Gastroesophageal sphincter (tissue), 4 donors: ENCODE data around the gene ZNF90. TPM values are rescaled to one million over a fixed set of nuclear protein-coding genes. Genes with fewer than 3 reads are reported as not detected.
"Not testable (repeated sequence)": the region's sequence is repeated elsewhere in the genome, so short reads cannot be mapped to it uniquely, and the experiment has no call there.

Experiments used
- ATAC-seq: fragments of 150-250 bp; one replicate; pipeline ENCODE4 v1.9.1; 2016; ENCODE audit warnings: mild to moderate bottlenecking, moderate library complexity
- H3K27ac ChIP-seq, 4 donors: fragments of 200-600 bp; sonication (generic) in 3 of 4; 1 replicate in 3 of 4; 2 replicates in 1 of 4; pipeline ENCODE4 v1.5.1; 2016 to 2019
- H3K27me3 ChIP-seq: fragments of 200-600 bp; sonication (generic); one replicate; pipeline ENCODE4 v1.5.1; 2019
- H3K36me3 ChIP-seq, 2 donors: fragments of 200-600 bp; sonication (generic); one replicate each; pipeline ENCODE4 v1.5.1; 2019; ENCODE audit warnings: control low read depth in 1 of 2
- H3K4me1 ChIP-seq, 3 donors: fragments of 200-600 bp; sonication (generic); 1 replicate in 2 of 3; 2 replicates in 1 of 3; pipeline ENCODE4 v1.5.1; 2016 to 2019; ENCODE audit warnings: control low read depth in 2 of 3
- H3K4me3 ChIP-seq, 2 donors: fragments of 200-600 bp; sonication (generic); one replicate each; pipeline ENCODE4 v1.5.1; 2019; ENCODE audit warnings: mild to moderate bottlenecking in 1 of 2, moderate library complexity in 1 of 2
- H3K9me3 ChIP-seq, 3 donors: fragments of 200-600 bp; sonication (generic); one replicate each; pipeline ENCODE4 v1.5.1; 2017 to 2019; ENCODE audit warnings: control low read depth in 2 of 3
- EP300 ChIP-seq: sonication (generic); formaldehyde crosslinking; IDR thresholded peaks from one replicate; pipeline ENCODE4 v1.6.1; 2017; ENCODE audit warnings: antibody characterized with exemption, mild to moderate bottlenecking
- POLR2A ChIP-seq, 2 donors: fragments of 450-650 bp; IDR thresholded peaks; one replicate each; pipeline ENCODE4 v1.6.1; 2017; ENCODE audit warnings: antibody characterized with exemption in 2 of 2, mild to moderate bottlenecking in 2 of 2, moderate library complexity in 1 of 2
- POLR2AphosphoS5 ChIP-seq: sonication (generic); formaldehyde crosslinking; IDR thresholded peaks from one replicate; pipeline ENCODE4 v1.6.1; 2017; ENCODE audit warnings: antibody characterized with exemption
- WGBS, 2 donors: methylation state at CpG; one replicate each; pipeline ENCODE4 v1.1.5; 2018; ENCODE audit warnings: low coverage in 1 of 2; 5-methylcytosine and 5-hydroxymethylcytosine counted together
- total RNA-seq, 4 donors: library from RNA; depleted of rRNA; stranded (reverse); fragments of >200 nt; gene quantifications; one replicate each; pipeline ENCODE4 v1.1.0, GENCODE V29; 2016
- TF ChIP-seq, protein P1 (sequence below), 4 experiments: fragments of 200-600 bp in 2 of 4; fragments of 450-650 bp in 2 of 4; sonication (generic) in 1 of 4; IDR thresholded peaks; one replicate each; pipeline ENCODE4 v1.5.1; 2017 to 2019; ENCODE audit warnings: antibody characterized with exemption in 4 of 4, mild to moderate bottlenecking in 2 of 4, moderate library complexity in 2 of 4

Gene ZNF90
- total RNA-seq, 4 donors from 2014 or later = 0.12 to 2.5 (median 1.6) TPM

DNA sequence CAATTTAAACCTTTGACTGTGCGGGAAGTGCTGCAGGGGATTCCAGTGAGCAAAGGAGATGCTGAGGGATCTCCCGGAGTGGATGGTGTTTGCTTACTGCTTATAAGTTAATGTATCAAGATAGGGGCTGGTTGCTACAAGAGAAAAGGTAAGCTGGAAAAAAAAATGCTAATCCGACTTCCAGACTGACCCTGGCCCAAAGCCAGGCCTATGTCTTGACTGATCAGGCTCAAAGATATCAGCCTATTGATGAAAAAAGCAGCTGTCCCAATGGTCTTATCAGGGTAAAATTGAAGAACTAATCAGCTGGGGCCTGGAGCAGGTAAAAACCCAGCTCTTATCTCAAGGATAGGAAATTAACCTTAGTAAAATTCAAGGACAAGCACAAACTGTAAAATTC is 10.9 kb upstream of the ZNF90 start:
- no peaks in the 10 kb centered on the region for H3K4me1 ChIP-seq
- H3K27me3 ChIP-seq = peaks cover 25% of the 10 kb centered on the region
- H3K9me3 ChIP-seq = no peaks in the 10 kb centered on the region
- no peak overlapping the region for H3K4me3 ChIP-seq
- no peak for ATAC-seq
- no peak overlapping the region for H3K27ac ChIP-seq
- 60 to 63% methylated on average over 3 of the region's 3 CpGs for WGBS, 2 donors
- no peaks in the 10 kb centered on the region for H3K36me3 ChIP-seq
- TF ChIP-seq EP300 (no peak), POLR2A (IDR thresholded peaks at IDR 0.05) (no peak), POLR2AphosphoS5 (no peak)
- TF ChIP-seq, protein P1, sequence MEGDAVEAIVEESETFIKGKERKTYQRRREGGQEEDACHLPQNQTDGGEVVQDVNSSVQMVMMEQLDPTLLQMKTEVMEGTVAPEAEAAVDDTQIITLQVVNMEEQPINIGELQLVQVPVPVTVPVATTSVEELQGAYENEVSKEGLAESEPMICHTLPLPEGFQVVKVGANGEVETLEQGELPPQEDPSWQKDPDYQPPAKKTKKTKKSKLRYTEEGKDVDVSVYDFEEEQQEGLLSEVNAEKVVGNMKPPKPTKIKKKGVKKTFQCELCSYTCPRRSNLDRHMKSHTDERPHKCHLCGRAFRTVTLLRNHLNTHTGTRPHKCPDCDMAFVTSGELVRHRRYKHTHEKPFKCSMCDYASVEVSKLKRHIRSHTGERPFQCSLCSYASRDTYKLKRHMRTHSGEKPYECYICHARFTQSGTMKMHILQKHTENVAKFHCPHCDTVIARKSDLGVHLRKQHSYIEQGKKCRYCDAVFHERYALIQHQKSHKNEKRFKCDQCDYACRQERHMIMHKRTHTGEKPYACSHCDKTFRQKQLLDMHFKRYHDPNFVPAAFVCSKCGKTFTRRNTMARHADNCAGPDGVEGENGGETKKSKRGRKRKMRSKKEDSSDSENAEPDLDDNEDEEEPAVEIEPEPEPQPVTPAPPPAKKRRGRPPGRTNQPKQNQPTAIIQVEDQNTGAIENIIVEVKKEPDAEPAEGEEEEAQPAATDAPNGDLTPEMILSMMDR (IDR thresholded peaks at IDR 0.05) = no peak

DNA sequence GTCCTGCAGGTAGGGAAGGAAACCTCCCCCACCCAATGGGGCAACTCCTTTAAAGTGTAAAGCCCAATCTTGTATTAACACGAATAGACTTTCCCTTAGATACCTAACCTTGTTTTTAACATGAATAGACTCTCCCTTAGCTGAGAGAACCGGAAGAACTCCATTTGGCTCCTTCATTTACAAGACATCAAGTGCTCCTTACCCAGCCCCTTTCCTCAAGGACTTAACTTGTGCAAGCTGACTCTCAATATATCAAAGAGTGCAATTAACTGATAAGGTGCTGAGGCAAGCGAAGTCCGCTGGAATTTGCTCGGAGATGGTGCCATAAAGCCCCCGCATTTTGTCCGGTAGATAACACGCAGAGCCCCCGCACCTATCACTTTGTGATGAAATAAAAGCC is 9.9 kb upstream of the ZNF90 start:
- Histone ChIP-seq H3K27me3 (peaks cover 25% of the 10 kb centered on the region), H3K27ac (no peak overlapping the region), H3K4me3 (no peak overlapping the region), H3K9me3 (no peaks in the 10 kb centered on the region), H3K36me3 (no peaks in the 10 kb centered on the region), H3K4me1 (no peaks in the 10 kb centered on the region)
- 5 to 15% methylated on average over 9 of the region's 9 CpGs for WGBS, 2 donors
- ATAC-seq = no peak
- TF ChIP-seq EP300 (no peak), POLR2AphosphoS5 (no peak), POLR2A (IDR thresholded peaks at IDR 0.05) (no peak)
- TF ChIP-seq, protein P1 (IDR thresholded peaks at IDR 0.05) = no peak

DNA sequence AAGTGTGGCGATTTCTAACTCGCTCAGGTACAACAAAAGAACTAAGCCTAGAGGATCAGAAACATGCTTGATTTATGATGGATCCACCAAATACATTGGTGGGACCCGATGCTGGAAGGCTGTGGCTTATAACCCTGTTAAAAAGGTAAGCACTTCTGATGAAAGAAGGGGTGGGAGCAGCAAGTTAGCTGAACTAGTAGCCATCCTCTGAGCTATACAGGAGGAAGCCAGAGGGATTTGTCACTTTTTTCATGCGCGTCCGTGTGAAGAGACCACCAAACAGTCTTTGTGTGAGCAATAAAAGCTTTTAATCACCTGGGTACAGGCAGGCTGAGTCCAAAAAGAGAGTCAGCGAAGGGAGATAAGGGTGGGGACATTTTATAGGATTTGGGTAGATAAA is 9.2 kb upstream of the ZNF90 start:
- not testable (repeated sequence) for H3K4me1 ChIP-seq, ATAC-seq, H3K36me3 ChIP-seq, H3K27ac ChIP-seq, H3K9me3 ChIP-seq, H3K4me3 ChIP-seq
- WGBS, 2 donors = 28 to 29% methylated on average over 5 to 7 of the region's 7 CpGs
- H3K27me3 ChIP-seq = peaks cover 25% of the 10 kb centered on the region

DNA sequence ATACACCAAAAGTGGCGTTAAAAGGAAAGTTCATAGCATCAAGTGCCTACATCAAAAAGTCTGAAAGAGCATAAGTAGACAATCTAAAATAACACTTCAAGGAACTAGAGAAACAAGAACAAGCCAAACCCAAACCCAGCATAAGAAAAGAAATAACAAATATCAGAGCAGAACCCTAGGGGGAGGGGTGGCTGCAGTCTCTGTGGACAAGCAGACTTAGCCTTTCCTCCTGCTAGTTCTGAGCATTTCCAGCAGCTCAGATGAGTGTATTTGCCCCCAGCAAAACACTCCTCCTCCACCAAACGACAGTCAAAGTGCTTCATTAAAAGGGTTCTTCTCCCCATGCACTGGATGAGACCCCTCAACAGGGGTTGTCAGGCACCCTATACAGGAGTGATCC is 7.1 kb upstream of the ZNF90 start:
- Histone ChIP-seq H3K27ac (no peak overlapping the region), H3K27me3 (peaks cover 25% of the 10 kb centered on the region), H3K4me1 (no peaks in the 10 kb centered on the region), H3K4me3 (no peak overlapping the region), H3K9me3 (no peaks in the 10 kb centered on the region), H3K36me3 (no peaks in the 10 kb centered on the region)
- TF ChIP-seq, protein P1 (IDR thresholded peaks at IDR 0.05) = no peak
- 60 to 71% methylated on average over 2 of the region's 2 CpGs for WGBS, 2 donors
- no peak for ATAC-seq

DNA sequence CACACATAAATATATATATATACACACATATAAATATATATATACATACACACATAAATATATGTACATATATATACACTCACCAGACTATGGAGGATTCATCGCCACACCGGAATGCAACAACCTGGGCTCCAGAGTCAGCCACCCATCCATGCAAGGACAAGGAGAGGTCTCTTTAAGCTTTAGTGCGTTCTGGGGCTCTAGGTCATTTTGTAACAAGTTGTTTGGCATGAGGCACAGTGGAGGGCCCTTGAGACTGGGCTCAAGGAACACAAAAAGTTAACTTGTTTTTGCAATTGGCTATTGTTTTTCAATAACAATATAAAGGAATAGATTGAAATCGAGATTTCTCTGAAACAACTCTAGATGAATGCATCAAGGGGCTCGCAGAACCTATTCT is 4.9 kb upstream of the ZNF90 start:
- no peak overlapping the region for H3K4me3 ChIP-seq
- ATAC-seq = no peak
- TF ChIP-seq POLR2A (IDR thresholded peaks at IDR 0.05) (no peak), POLR2AphosphoS5 (no peak), EP300 (no peak)
- TF ChIP-seq, protein P1 (IDR thresholded peaks at IDR 0.05) = no peak
- peaks cover 10% of the 10 kb centered on the region for H3K27me3 ChIP-seq
- H3K36me3 ChIP-seq = no peaks in the 10 kb centered on the region
- peaks cover 0 to under 1% (median 0%) of the 10 kb centered on the region in 3 donors for H3K4me1 ChIP-seq
- no peak overlapping the region for H3K27ac ChIP-seq
- H3K9me3 ChIP-seq = no peaks in the 10 kb centered on the region
- 81 to 88% methylated on average over 4 to 5 of the region's 5 CpGs for WGBS, 2 donors
